HG03066 (cell line): ENCODE data around the gene GHRL.
A peak's percentile ranks its signal among the peaks of the same experiment; 100 is the strongest.

Experiments used
- ATAC-seq: cut with Tn5 transposase; IDR thresholded peaks from one replicate; pipeline ENCODE4 v1.9.1; 2021; ENCODE audit warnings: low read depth; ENCODE audit not compliant: unreplicated experiment

GHRL gene

DNA sequence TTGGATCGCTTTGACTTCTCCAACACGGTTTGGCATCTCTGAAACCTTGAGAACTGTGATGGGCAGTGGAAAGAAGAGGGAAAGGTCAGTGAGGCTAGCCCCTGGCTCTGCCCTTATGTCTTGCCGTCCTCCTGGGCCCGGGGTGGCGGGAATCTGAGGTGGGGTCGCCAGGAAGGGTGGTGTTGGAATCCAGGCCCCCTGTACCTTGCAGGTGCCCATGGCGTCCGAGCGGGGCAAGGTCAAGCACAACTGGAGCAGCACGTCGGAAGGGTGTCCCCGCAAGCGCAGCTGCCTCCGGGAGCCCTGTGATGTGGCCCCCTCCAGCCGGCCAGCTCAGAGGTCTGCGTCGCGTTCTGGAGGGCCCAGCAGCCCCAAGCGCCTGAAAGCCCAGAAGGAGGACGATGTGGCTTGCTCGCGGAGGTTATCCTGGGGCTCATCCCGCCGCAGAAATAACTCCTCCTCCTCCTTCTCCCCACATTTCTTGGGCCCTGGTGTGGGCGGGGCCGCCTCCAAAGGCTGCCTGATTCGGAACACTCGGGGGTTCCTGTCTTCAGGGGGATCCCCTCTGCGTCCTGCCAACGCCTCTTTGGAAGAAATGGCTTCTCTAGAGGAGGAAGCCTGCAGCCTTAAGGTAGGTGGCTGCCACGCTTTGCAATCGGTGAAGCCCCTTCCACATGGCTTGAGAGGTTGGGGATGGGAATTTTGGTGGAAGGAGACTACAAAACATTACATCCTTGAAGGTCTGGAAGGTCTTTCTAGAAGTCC is 43.6 kb downstream of the GHRL start:
- ATAC-seq, result no peak

DNA sequence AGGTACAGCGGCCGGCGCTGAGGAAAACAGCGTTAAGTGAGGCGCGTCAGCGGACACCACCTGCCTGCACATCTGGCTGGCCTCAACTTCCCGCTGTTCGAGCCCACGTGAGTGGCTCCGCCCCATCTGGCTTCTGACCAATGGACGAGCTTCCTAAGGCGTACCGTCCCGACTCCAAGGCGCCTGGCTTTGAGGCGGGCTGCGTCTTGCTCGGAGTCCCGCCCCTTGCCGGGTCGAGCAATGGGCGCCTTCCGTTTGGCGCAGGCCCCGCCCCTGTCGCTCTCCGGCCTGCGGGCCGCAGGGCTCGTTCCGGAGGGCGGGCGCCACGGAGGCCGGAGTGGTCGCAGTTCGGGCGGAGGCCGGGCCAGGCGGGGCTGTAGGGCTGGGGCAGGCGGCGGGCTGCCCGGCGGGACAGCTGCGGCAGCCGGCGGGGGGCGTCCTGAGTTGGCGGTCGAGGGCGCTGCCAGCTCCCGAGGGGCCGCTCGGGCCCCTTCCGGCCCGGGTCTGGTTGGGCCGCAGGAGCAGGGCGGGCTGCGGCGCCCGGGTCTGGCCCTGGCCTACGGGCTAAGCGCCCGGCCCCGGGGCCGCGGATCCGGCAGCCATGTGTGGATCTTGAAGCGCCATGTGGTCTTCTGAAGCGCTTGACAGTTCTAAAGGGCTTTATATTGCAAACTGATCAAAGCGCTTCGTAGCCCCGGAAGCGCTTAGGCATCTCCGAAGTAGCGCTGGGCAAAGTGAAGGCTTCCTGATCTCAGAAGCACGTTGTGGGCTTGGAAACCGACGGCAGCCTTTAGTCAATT is 44.4 kb downstream of the GHRL start, which contains the start of gene TATDN2:
Gene TATDN2, plus strand, starts transcription at position 276 of the 800 bp plus-strand sequence. CDS start 742 bp downstream, outside the sequence.
- ATAC-seq, result peak; percentile 93

DNA sequence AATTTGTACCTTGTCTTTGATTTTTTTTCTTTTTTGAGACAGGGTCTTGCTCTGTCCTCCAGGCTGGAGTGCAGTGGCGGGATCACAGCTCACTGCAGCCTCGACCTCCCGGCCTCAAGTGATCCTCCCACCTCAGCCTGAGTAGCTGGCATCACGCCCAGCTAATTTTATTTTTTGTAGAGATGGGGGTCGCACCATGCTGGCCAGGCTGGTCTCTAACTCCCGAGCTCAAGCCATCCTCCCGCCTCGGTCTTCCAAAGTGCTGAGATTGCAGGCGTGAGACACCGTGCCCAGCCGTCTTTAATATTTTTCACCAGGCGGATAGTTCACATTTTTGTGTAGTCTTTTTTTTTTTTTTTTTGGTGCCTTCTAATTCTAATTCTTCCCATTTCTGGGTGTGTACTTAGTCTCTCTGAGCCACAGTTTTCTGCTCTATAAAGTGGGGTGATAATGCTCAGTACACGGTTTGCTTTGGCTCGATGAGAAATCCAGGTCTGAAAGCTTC is 45.0 kb downstream of the GHRL start:
- ATAC-seq, result no peak

- no peak for ATAC-seq
These were observed 47.5 kb downstream of the GHRL start for GRCh38 chr3:10245081-10245712.

GRCh38 chr3:10244009-10244408 is 48.7 kb downstream of the GHRL start:
- ATAC-seq, result no peak

DNA sequence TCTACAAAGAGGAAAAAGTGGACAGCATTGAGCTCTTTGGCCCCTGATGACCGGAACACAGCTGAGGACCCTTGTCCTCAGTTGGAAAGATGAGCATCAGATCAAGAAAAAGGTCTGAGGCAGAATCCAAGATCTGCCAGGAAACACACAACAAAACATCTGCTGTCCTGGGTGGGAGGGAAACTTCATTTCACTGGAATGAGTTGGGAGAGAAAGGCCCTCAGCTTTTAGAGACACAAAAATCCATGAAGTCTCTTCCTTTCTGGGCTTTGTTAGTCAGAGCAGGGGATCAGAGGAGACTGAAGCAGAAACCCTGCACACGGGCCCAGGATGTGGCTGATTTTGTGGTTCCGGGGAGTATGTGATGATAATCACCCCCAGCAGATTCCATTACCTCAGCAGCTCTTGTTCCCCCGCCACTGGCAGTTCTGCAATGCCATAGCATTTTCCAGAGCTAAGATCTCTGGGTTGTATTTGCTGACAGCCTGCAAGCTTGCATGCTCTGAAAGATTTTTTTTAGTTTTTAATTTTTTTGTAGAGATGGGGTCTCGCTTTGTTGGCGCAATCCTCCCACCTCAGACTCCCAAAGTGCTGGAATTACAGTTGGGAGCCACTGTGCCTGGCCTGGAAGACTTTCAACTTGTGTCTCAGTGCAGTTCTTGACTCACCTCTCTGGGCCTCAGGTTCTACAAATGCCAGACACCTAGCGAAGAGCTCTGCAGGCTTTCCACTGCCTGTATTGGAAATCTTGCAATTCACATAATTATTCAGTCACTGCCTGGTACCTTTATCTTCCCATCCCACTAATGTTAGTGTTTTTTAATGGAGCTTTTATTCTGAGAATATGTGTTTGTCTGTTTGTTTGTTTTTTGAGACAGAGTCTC is 50.3 kb downstream of the GHRL start:
- ATAC-seq, result no peak

GRCh38 chr3:10240799-10241198 is 51.9 kb downstream of the GHRL start:
- ATAC-seq, result no peak

DNA sequence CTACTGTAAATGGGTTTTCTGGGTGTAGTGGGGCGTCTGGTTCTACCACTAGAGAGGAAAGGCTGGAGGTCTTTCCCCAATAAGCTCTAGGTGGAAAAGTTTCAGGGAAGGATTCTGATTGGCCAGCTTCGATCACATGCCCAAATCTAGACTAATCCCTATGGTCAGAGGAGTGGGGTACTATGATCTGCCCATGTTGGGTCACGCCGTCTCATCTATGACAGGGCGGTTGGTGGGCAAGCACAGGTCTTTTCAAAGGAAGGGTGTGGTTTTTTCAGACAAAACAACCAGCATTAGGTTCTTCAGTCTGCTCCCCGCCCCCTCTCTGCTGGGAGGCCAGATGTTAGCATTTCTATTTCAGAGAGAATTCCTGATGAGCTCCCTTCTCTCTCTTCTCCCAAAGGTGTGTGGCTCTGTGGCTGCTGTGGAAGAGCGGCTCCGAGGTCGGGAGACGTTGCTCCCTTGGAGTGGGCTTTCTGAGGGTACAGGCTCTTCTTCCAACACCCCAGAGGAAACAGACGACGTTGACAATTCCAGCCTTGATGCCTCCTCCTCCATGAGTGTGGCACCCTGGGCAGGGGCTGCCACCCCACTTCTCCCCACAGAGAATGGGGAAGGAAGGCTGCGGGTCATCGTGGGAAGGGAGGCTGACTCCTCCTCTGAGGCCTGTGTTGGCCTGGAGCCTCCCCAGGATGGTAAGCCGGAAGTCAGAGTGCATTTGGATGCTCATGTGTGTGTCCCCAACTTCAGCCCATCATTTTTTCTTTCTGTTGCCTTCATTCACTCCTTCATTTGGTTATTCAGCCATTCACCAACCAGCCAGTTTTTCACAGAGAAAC is 54.2 kb downstream of the GHRL start:
- no peak for ATAC-seq
